A549 (cell line): ENCODE measurements around the gene AEBP2.

ENCODE experiments used
- CHD2 ChIP-seq: fragments of 150-350 bp; IDR thresholded peaks from 2 replicates; pipeline ENCODE4 v1.6.1; 2014; ENCODE audit warnings: low read length; ENCODE audit not compliant: partially characterized antibody
- CTCF ChIP-seq: fragments of >200 bp; sonication (Bioruptor Twin); formaldehyde crosslinking; IDR thresholded peaks from 3 replicates; pipeline ENCODE4 v1.5.1; 2016
- EP300 ChIP-seq, 2 experiments: fragments of >200 bp; sonication (Bioruptor Twin); formaldehyde crosslinking; IDR thresholded peaks; 2 replicates in 1 of 2; 3 replicates in 1 of 2; pipeline ENCODE4 v1.6.1; 2016 to 2017
- ESRRA ChIP-seq: fragments of 150-350 bp; IDR thresholded peaks from 2 replicates; pipeline ENCODE4 v1.6.1; 2014; ENCODE audit warnings: mild to moderate bottlenecking, low read length, borderline replicate concordance
- MAZ ChIP-seq: fragments of 150-350 bp; IDR thresholded peaks from 2 replicates; pipeline ENCODE4 v1.6.1; 2014; ENCODE audit warnings: antibody characterized with exemption, low read depth, low read length, borderline replicate concordance
- MYC ChIP-seq: IDR thresholded peaks from 2 replicates; pipeline ENCODE4 v1.6.1; 2012; ENCODE audit warnings: mild to moderate bottlenecking, inconsistent platforms, low read length, improper control_type of control experiment, borderline replicate concordance
- NR3C1 ChIP-seq: fragments of >200 bp; sonication (Bioruptor Twin); formaldehyde crosslinking; IDR thresholded peaks from 3 replicates; pipeline ENCODE4 v1.6.1; 2017
- POLR2A ChIP-seq: IDR thresholded peaks from 2 replicates; pipeline ENCODE4 v1.6.1; 2012; ENCODE audit warnings: mild to moderate bottlenecking, low read length
- RAD21 ChIP-seq, 2 experiments: fragments of >200 bp in 1 of 2; sonication (Bioruptor Twin) in 1 of 2; formaldehyde crosslinking in 1 of 2; IDR thresholded peaks in 1 of 2; conservative IDR thresholded peaks in 1 of 2; 2 replicates in 1 of 2; 3 replicates in 1 of 2; pipeline ENCODE4 v1.6.1; 2012 to 2018; ENCODE audit warnings: inconsistent platforms in 1 of 2
- RNF2 ChIP-seq: fragments of 200-600 bp; sonication (generic); IDR thresholded peaks from 2 replicates; pipeline ENCODE4 v1.6.1; 2016; ENCODE audit warnings: low read depth, mild to moderate bottlenecking, antibody characterized with exemption, moderate library complexity, borderline replicate concordance
- SREBF2 ChIP-seq: fragments of 450-650 bp; IDR thresholded peaks from 2 replicates; pipeline ENCODE4 v1.6.1; 2014; ENCODE audit warnings: mild to moderate bottlenecking, moderate library complexity
- ZNF302 ChIP-seq: fragments of 250-450 bp; sonication (Bioruptor Pico); IDR thresholded peaks from 2 replicates; pipeline ENCODE4 v1.9.0; 2021; ENCODE audit warnings: inconsistent platforms, mild to moderate bottlenecking, moderate library complexity

- no peak for TF ChIP-seq SREBF2
- no peak for TF ChIP-seq RAD21 (conservative IDR thresholded peaks at IDR 0.05 in 1 of 2, IDR thresholded peaks at IDR 0.05 in 1 of 2)
- no peak for TF ChIP-seq CTCF
- no peak for TF ChIP-seq RNF2
- no peak for TF ChIP-seq NR3C1
- no peak for TF ChIP-seq EP300 (IDR thresholded peaks at IDR 0.05)
- no peak for TF ChIP-seq MAZ
- TF ChIP-seq ZNF302 (CRISPR knock-in tag): no peak
- TF ChIP-seq CHD2: no peak
- TF ChIP-seq MYC: no peak
- no peak for TF ChIP-seq POLR2A
- TF ChIP-seq ESRRA: no peak
Observed at GRCh38 chr12:19451196-19451595, 11.9 kb downstream of the AEBP2 start.
